Fibroblast of lung (primary cell): Measurements from ENCODE around the gene FPR2. TPM values are rescaled to one million over a fixed set of nuclear protein-coding genes. Genes with fewer than 3 reads are reported as not detected.

Source experiments
- DNase-seq, 2 donors: peaks; one replicate each; pipeline versions ENCODE4 v3.0.0 to v3.0.0-alpha.2; 2010; ENCODE audit warnings: low read depth in 2 of 2
- H2AFZ ChIP-seq: 2 replicates; pipeline ENCODE4 v1.5.1; 2012; ENCODE audit warnings: low read length, control low read depth, inconsistent platforms
- H3K27ac ChIP-seq: 2 replicates; pipeline ENCODE4 v1.5.1; 2011; ENCODE audit warnings: low read length, control low read depth; ENCODE audit not compliant: insufficient read depth
- H3K27me3 ChIP-seq: 2 replicates; pipeline ENCODE4 v1.5.1; 2011; ENCODE audit warnings: mild to moderate bottlenecking, low read length; ENCODE audit not compliant: control insufficient read depth, insufficient read depth
- H3K36me3 ChIP-seq: 2 replicates; pipeline ENCODE4 v1.5.1; 2011; ENCODE audit warnings: low read length; ENCODE audit not compliant: control insufficient read depth, insufficient read depth
- H3K4me1 ChIP-seq: 2 replicates; pipeline ENCODE4 v1.5.1; 2011; ENCODE audit warnings: low read length; ENCODE audit not compliant: control insufficient read depth, insufficient read depth; ENCODE audit errors: extremely low read depth
- H3K4me2 ChIP-seq: 2 replicates; pipeline ENCODE4 v1.5.1; 2011; ENCODE audit warnings: low read length, control low read depth; ENCODE audit not compliant: insufficient read depth; ENCODE audit errors: extremely low read depth
- H3K4me3 ChIP-seq, 4 experiments: fragments of 200-600 bp in 1 of 4; sonication (generic) in 1 of 4; replicated peaks in 1 of 4; 2 replicates each; pipeline ENCODE4 v1.5.1; 2011 to 2016; ENCODE audit warnings: low read length in 4 of 4, low read depth in 3 of 4, mild to moderate bottlenecking in 3 of 4, control low read depth in 2 of 4, inconsistent platforms in 1 of 4, mixed read lengths in 1 of 4; ENCODE audit not compliant: insufficient read depth in 1 of 4; ENCODE audit errors: control extremely low read depth in 1 of 4
- H3K79me2 ChIP-seq: 2 replicates; pipeline ENCODE4 v1.5.1; 2012; ENCODE audit warnings: mild to moderate bottlenecking, low read length, inconsistent platforms; ENCODE audit not compliant: control insufficient read depth, insufficient read depth
- H3K9ac ChIP-seq: 2 replicates; pipeline ENCODE4 v1.5.1; 2011; ENCODE audit warnings: mild to moderate bottlenecking, low read length, control low read depth; ENCODE audit not compliant: insufficient read depth
- H3K9me3 ChIP-seq: 2 replicates; pipeline ENCODE4 v1.5.1; 2012; ENCODE audit warnings: low read depth, low read length; ENCODE audit not compliant: control insufficient read depth, insufficient read depth
- H4K20me1 ChIP-seq: 2 replicates; pipeline ENCODE4 v1.5.1; 2011; ENCODE audit warnings: low read length; ENCODE audit not compliant: control insufficient read depth, insufficient read depth; ENCODE audit errors: extremely low read depth
- CTCF ChIP-seq, 2 donors: IDR thresholded peaks in 1 of 2; conservative IDR thresholded peaks in 1 of 2; 1 replicate in 1 of 2; 2 replicates in 1 of 2; pipeline ENCODE4 v1.5.1; 2011 to 2012; ENCODE audit warnings: low read length in 2 of 2, control low read depth in 1 of 2, inconsistent platforms in 1 of 2, low read depth in 1 of 2, mild to moderate bottlenecking in 1 of 2
- EZH2 ChIP-seq: IDR thresholded peaks from 2 replicates; pipeline ENCODE4 v1.5.1; 2012; ENCODE audit warnings: low read length, control low read depth, mild to moderate bottlenecking; ENCODE audit errors: missing control alignments
- polyA plus RNA-seq, 2 donors: library from polyadenylated mRNA; depleted of rRNA in 1 of 2; stranded (reverse) in 1 of 2; unstranded in 1 of 2; fragments of >200 nt; gene quantifications; 2 replicates each; pipeline ENCODE4 v1.2.1, GENCODE V29; 2011 to 2012; ENCODE audit warnings: missing spikeins in 1 of 2
- total RNA-seq: library from RNA; depleted of rRNA; stranded (reverse); fragments of >200 nt; gene quantifications from 2 replicates; pipeline ENCODE4 v1.2.1, GENCODE V29; 2014

The FPR2 gene
- total and polyA plus RNA-seq, 2 donors (not counting 1 experiment from before 2014, with no cell fraction given), result 0.12 TPM; not detected in 1

- no peak overlapping the region for H3K27ac ChIP-seq
- H3K4me3 ChIP-seq, result no peak overlapping the region
- no peaks in the 10 kb centered on the region for H3K79me2 ChIP-seq
- no peaks in the 10 kb centered on the region for H3K27me3 ChIP-seq
- no peak for DNase-seq
- H3K9ac ChIP-seq, result no peak overlapping the region
- H3K36me3 ChIP-seq, result no peaks in the 10 kb centered on the region
- no peaks in the 10 kb centered on the region for H3K4me1 ChIP-seq
- H2AFZ ChIP-seq, result no peak overlapping the region
- H3K9me3 ChIP-seq, result no peaks in the 10 kb centered on the region
- no peak overlapping the region for H3K4me2 ChIP-seq
- TF ChIP-seq EZH2 (no peak), CTCF (conservative IDR thresholded peaks at IDR 0.05 in 1 of 2, IDR thresholded peaks at IDR 0.05 in 1 of 2; ENCODE audit: low read depth in 1 of 2, low read length in 2 of 2) (no peak)
- no peaks in the 10 kb centered on the region for H4K20me1 ChIP-seq
These were observed 54.1 kb downstream of the FPR2 start for GRCh38 chr19:51815043-51815442.

- Histone ChIP-seq H4K20me1 (no peaks in the 10 kb centered on the region), H3K36me3 (no peaks in the 10 kb centered on the region), H3K4me2 (no peak overlapping the region), H3K4me3 (no peak overlapping the region), H3K27ac (no peak overlapping the region), H3K9me3 (no peaks in the 10 kb centered on the region), H3K9ac (no peak overlapping the region), H3K79me2 (no peaks in the 10 kb centered on the region), H2AFZ (no peak overlapping the region), H3K27me3 (no peaks in the 10 kb centered on the region), H3K4me1 (no peaks in the 10 kb centered on the region)
- no peak for TF ChIP-seq CTCF (conservative IDR thresholded peaks at IDR 0.05 in 1 of 2, IDR thresholded peaks at IDR 0.05 in 1 of 2; ENCODE audit: low read depth in 1 of 2, low read length in 2 of 2)
- no peak for TF ChIP-seq EZH2
- DNase-seq, result no peak
These were observed 55.7 kb downstream of the FPR2 start for GRCh38 chr19:51816711-51817110.

GRCh38 chr19:51820011-51820410 lies 59.0 kb downstream of the FPR2 start:
- Histone ChIP-seq H3K9ac (no peak overlapping the region), H4K20me1 (no peaks in the 10 kb centered on the region), H3K4me2 (no peak overlapping the region), H2AFZ (no peak overlapping the region), H3K4me1 (no peaks in the 10 kb centered on the region), H3K9me3 (no peaks in the 10 kb centered on the region), H3K27ac (no peak overlapping the region), H3K79me2 (no peaks in the 10 kb centered on the region), H3K27me3 (no peaks in the 10 kb centered on the region), H3K4me3 (no peak overlapping the region), H3K36me3 (no peaks in the 10 kb centered on the region)
- no peak for TF ChIP-seq CTCF (conservative IDR thresholded peaks at IDR 0.05 in 1 of 2, IDR thresholded peaks at IDR 0.05 in 1 of 2; ENCODE audit: low read depth in 1 of 2, low read length in 2 of 2)
- TF ChIP-seq EZH2, result no peak
- no peak for DNase-seq

Other genes starting within 250 kb of the FPR2 start
- gene SIGLEC6, start 229.5 kb upstream of the FPR2 start, total RNA-seq, result not detected in 2 replicates
- gene SIGLEC6, start 229.5 kb upstream of the FPR2 start, polyA plus RNA-seq, result not detected in 2 replicates
- gene ZNF175, start 189.9 kb upstream of the FPR2 start, total RNA-seq, result 4.1 and 5.0 TPM in 2 replicates
- gene ZNF175, start 189.9 kb upstream of the FPR2 start, polyA plus RNA-seq, result 4.7 and 7.6 TPM in 2 replicates
- gene SIGLEC5, start 130.8 kb upstream of the FPR2 start, total RNA-seq, result not detected in 2 replicates
- not detected in 2 replicates for gene SIGLEC5, start 130.8 kb upstream of the FPR2 start, polyA plus RNA-seq
- not detected in 2 replicates for gene SIGLEC14, start 114.4 kb upstream of the FPR2 start, total RNA-seq
- not detected in 2 replicates for gene SIGLEC14, start 114.4 kb upstream of the FPR2 start, polyA plus RNA-seq
- gene SPACA6, start 67.8 kb upstream of the FPR2 start, total RNA-seq, result 5.1 and 8.6 TPM in 2 replicates
- gene SPACA6, start 67.8 kb upstream of the FPR2 start, polyA plus RNA-seq, result 2.8 and 5.5 TPM in 2 replicates
- gene HAS1, start 37.2 kb upstream of the FPR2 start, total RNA-seq, result not detected in 2 replicates
- gene HAS1, start 37.2 kb upstream of the FPR2 start, polyA plus RNA-seq, result not detected in 2 replicates
- not detected in 2 replicates for gene FPR1, start 9.3 kb upstream of the FPR2 start, total RNA-seq
- gene FPR1, start 9.3 kb upstream of the FPR2 start, polyA plus RNA-seq, result 0.14 TPM in 1 of 2 replicates, not detected in the other
- under 0.01 TPM in 1 of 2 replicates, not detected in the other for gene FPR3, start 34.0 kb downstream of the FPR2 start, total RNA-seq
- not detected in 2 replicates for gene FPR3, start 34.0 kb downstream of the FPR2 start, polyA plus RNA-seq
- gene ZNF577, start 126.8 kb downstream of the FPR2 start, total RNA-seq, result 8.9 and 9.0 TPM in 2 replicates
- gene ZNF577, start 126.8 kb downstream of the FPR2 start, polyA plus RNA-seq, result 4.1 and 4.6 TPM in 2 replicates
- gene ZNF649, start 143.8 kb downstream of the FPR2 start, total RNA-seq, result 6.2 and 6.9 TPM in 2 replicates
- 4.6 and 5.6 TPM in 2 replicates for gene ZNF649, start 143.8 kb downstream of the FPR2 start, polyA plus RNA-seq
- gene ZNF613, start 166.3 kb downstream of the FPR2 start, total RNA-seq, result 10.8 and 11.2 TPM in 2 replicates
- gene ZNF613, start 166.3 kb downstream of the FPR2 start, polyA plus RNA-seq, result 3.8 and 4.6 TPM in 2 replicates
- gene ZNF350, start 225.7 kb downstream of the FPR2 start, total RNA-seq, result 11.3 and 16.5 TPM in 2 replicates
- gene ZNF350, start 225.7 kb downstream of the FPR2 start, polyA plus RNA-seq, result 6.0 and 7.7 TPM in 2 replicates
- gene ZNF615, start 247.0 kb downstream of the FPR2 start, total RNA-seq, result 14.7 and 15.7 TPM in 2 replicates
- gene ZNF615, start 247.0 kb downstream of the FPR2 start, polyA plus RNA-seq, result 6.2 and 7.8 TPM in 2 replicates